NCI-H1105 treated with DMSO at 0.1 percent for 48 hours (cell line): ENCODE measurements around the gene SPOCD1.

Experiments used
- DNase-seq: peaks from one replicate; lab custom pipeline; 2025; lab: John Stamatoyannopoulos, UW

Gene SPOCD1

DNA sequence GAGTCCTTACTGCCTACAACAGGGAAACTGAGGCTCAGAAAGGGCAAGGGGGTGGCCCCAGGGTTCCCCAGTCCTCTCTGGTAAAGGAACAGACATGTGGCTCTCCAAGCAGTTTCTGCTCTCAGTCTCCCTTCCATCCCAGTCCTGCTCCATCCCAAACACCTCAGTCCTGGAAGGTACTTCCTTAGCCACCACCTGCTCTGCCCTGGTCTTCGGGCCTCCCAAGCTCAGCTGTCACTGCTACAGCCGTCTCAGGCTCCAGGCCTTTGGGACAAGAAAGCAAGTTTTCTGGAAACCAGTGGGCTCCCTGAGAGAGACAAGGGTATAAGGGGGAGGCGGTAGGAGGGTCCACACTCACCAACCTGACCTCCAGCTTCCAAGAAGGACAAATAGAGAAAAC is 28.6 kb downstream of the SPOCD1 start:
- DNase-seq, result no peak

- peak; percentile 85 for DNase-seq
These were observed 29.3 kb downstream of the SPOCD1 start for GRCh38 chr1:31786366-31787060.

- DNase-seq, result no peak
These were observed 29.9 kb downstream of the SPOCD1 start for GRCh38 chr1:31785947-31786290.

GRCh38 chr1:31785020-31785946 is 30.5 kb downstream of the SPOCD1 start:
- no peak for DNase-seq

DNA sequence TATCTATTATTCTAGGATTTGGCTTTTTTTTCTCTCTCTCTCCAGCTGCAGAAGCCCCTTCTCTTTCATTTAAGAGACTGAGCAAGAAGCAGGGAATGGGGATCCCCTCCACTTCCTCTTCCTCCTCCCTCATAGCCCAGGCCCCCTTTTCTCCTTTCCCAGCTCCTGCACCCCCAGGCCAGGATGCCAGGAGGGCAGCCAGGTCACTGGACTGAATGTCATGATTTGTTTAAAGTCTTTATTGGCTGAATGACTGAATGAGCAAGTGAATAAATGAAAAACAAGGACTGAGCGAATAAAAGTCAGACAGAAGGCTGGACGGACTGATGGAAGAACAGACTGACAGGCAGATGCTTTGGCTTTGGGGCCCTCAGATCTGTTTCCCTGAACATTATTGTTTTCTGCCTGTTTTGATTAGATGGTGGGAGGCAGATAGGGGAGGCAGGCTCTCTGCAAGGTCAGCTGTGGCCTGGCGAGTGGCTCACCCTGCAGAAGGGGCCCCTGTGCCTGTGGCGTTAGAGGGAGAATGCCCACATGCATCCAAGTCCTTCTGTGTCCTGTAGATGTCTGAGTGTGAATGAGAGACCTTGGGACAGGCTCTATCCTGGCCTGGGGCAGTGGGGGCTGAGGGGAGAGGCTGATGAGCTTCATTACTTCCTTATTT is 31.3 kb downstream of the SPOCD1 start:
- DNase-seq, result no peak

GRCh38 chr1:31783846-31784245 is 32.0 kb downstream of the SPOCD1 start:
- DNase-seq, result no peak

DNA sequence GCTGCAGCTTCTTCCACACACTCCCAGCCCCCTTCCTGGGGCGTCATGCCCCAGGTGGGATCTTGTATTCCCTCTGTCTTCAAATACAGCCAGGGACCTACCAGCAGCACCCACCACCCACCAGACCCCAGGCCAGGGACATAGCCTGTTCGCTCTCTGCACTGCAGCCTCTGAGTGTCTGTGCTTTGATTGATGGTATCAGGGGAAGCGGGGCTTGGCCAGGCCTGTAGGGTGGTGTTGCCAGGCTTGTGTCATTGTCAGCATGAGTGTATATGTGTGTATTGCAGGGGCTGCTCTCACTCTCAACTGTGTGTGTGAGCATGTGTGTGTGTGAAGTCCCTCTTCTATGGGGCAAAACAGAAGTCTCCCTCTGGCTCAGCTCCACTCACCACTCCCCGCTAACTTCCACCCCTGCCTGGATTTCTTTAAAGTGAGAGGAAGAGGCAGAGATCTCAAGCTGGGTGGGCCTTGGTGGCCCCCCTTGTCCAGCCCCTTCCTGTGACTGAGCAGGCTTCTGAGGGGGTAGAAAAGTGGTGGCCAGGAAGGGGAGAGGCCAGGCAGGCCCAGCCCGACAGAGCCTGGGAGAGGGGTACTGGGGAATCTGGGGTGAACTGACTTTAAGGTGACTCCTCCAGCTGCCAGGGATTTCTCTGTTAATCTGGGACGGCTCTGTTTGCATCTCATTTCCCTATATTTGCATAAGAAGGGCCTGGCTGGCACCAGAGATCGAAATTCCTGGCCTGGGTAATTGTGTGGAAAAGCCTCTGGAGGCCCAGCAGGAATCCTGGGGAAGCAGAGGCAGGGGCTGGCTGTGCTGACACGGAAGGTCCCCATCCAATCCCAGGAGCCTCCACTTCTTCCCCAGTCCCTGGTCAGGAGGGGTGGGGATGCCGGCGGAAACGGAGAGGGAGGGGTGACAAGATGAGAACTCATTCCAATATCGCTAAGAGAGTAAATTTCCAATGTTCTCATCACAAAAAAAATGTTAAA is 33.1 kb downstream of the SPOCD1 start:
- DNase-seq, result no peak

- no peak for DNase-seq
These were observed 34.0 kb downstream of the SPOCD1 start for GRCh38 chr1:31781756-31782371.

GRCh38 chr1:31781138-31781755 is 34.6 kb downstream of the SPOCD1 start:
- no peak for DNase-seq

- no peak for DNase-seq
These were observed 35.2 kb downstream of the SPOCD1 start for GRCh38 chr1:31780632-31781031.

- DNase-seq, result no peak
These were observed 36.1 kb downstream of the SPOCD1 start for GRCh38 chr1:31779687-31780086.

GRCh38 chr1:31778763-31779488 is 36.9 kb downstream of the SPOCD1 start:
- DNase-seq, result no peak

GRCh38 chr1:31776516-31776915 is 39.3 kb downstream of the SPOCD1 start:
- DNase-seq, result no peak

DNA sequence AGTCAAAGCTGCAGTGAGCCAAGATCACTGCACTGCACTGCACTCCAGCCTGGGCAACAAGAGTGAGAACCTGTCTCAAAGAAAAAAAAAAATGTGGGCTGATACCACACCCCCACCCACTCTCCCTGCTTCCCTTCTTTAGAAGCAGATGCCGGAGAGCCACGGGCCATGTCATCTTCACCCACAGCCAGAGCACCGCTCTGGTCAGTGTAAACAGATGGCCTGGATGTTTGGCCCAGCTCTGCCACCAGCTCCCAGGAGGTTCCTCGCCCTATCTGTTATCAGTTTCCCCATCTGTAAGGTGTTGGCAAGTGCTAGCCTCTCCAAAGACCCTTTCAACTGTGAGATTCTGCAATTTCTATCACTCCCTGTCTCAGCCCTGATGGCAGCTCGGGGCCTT is 39.8 kb downstream of the SPOCD1 start:
- no peak for DNase-seq

DNA sequence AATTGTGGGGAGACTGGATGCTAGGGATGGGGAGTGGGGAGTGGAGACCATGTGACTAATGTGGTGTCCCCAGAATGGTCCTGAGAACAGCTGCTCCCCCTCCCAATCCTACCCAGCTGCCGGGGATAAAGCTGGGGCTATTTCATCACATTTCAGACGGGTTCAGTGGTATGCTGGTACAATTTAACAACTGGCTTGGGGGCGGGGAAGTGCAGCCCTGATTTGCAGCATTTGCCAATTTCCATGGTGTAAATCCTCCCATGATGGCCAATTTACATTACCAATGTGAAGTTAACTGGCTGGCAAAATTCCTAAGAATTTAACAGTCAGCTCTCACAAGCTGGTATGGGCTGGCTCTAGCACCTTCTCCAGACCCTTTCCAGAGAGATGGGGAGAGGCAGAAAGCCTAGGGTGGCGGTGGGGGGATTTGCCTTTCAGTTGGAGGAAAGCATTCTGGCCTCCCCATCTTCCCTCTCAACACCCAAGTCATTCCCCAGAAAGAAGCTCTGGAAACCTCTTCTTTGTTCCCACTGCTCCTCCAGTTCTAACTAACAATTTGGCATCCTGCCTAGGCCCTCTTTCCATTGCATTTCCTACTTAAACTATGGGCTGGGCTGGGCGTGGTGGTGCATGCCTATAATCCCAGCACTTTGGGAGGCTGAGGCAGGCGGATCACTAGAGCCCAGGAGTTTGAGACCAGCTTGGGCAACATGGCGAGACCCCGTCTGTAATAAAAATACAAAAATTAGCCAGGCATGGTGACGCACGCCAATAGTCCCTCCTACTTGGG is 40.4 kb downstream of the SPOCD1 start:
- peak; percentile 15 for DNase-seq

- DNase-seq, result no peak
These were observed 41.3 kb downstream of the SPOCD1 start for GRCh38 chr1:31774495-31774894.

DNA sequence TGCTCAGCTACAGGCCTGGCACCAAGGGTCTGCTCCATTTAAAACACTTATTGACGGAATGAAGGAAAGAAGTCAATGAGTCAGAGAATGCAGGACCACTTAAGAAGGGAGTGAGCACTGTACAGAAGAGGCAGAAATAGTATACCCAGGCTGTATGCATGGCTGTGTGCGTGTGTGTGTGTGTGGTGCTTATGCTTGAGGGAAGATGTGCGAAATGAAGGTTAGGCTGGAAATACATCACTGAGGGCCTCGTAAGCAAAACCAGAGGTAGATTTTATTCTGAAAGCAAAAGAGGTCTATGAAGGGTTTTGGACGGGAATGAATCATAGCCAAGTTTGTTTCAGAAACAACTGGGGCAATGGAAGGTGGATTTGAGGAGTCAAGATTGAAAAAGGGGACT is 42.0 kb downstream of the SPOCD1 start:
- DNase-seq, result no peak

- DNase-seq, result no peak
These were observed 43.1 kb downstream of the SPOCD1 start for GRCh38 chr1:31772669-31773248.
